ENCODE measurements around the gene MPL.

Gene MPL

GRCh38 chr1:43308635-43309404 lies 28.8 kb upstream of the MPL start:
- no peaks in the 10 kb centered on the region for H3K36me3 ChIP-seq (replicated peaks)
- no peaks in the 10 kb centered on the region for H3K27me3 ChIP-seq (replicated peaks)
- no peak for TF ChIP-seq CTCF (IDR thresholded peaks at IDR 0.05; ENCODE audit: low read depth, low read length, missing control alignments)
- H3K4me3 ChIP-seq (ENCODE audit: low read depth, low read length): no peak overlapping the region
- DNase-seq: no peak
- H3K27ac ChIP-seq: no peak overlapping the region
- in situ Hi-C loops (cut with HindIII; ENCODE audit: low pct_ligation_motif_present, low sequenced_read_pairs): no loop called here

- Histone ChIP-seq H3K27ac (no peak overlapping the region), H3K4me3 (ENCODE audit: low read depth, low read length) (no peak overlapping the region), H3K36me3 (replicated peaks) (no peaks in the 10 kb centered on the region), H3K27me3 (replicated peaks) (no peaks in the 10 kb centered on the region)
- DNase-seq: no peak
- TF ChIP-seq CTCF (IDR thresholded peaks at IDR 0.05; ENCODE audit: low read depth, low read length, missing control alignments): no peak
- in situ Hi-C loops (cut with HindIII; ENCODE audit: low pct_ligation_motif_present, low sequenced_read_pairs): no loop called here
Observed at GRCh38 chr1:43309405-43310025, 28.1 kb upstream of the MPL start.

- no peak for TF ChIP-seq CTCF (IDR thresholded peaks at IDR 0.05; ENCODE audit: low read depth, low read length, missing control alignments)
- DNase-seq: no peak
- Histone ChIP-seq H3K27ac (no peak overlapping the region), H3K36me3 (replicated peaks) (no peaks in the 10 kb centered on the region), H3K27me3 (replicated peaks) (no peaks in the 10 kb centered on the region), H3K4me3 (ENCODE audit: low read depth, low read length) (no peak overlapping the region)
- in situ Hi-C loops (cut with HindIII; ENCODE audit: low pct_ligation_motif_present, low sequenced_read_pairs): no loop called here
Observed at GRCh38 chr1:43311521-43311920, 26.1 kb upstream of the MPL start.

GRCh38 chr1:43312212-43312623 lies 25.4 kb upstream of the MPL start:
- no peak overlapping the region for H3K4me3 ChIP-seq (ENCODE audit: low read depth, low read length)
- DNase-seq: no peak
- in situ Hi-C loops (cut with HindIII; ENCODE audit: low pct_ligation_motif_present, low sequenced_read_pairs): no loop called here
- no peaks in the 10 kb centered on the region for H3K36me3 ChIP-seq (replicated peaks)
- TF ChIP-seq CTCF (IDR thresholded peaks at IDR 0.05; ENCODE audit: low read depth, low read length, missing control alignments): no peak
- no peaks in the 10 kb centered on the region for H3K27me3 ChIP-seq (replicated peaks)
- H3K27ac ChIP-seq: no peak overlapping the region

- no peak overlapping the region for H3K4me3 ChIP-seq (ENCODE audit: low read depth, low read length)
- in situ Hi-C loops (cut with HindIII; ENCODE audit: low pct_ligation_motif_present, low sequenced_read_pairs): no loop called here
- TF ChIP-seq CTCF (IDR thresholded peaks at IDR 0.05; ENCODE audit: low read depth, low read length, missing control alignments): no peak
- no peak overlapping the region for H3K27ac ChIP-seq
- DNase-seq: no peak
- H3K27me3 ChIP-seq (replicated peaks): no peaks in the 10 kb centered on the region
- H3K36me3 ChIP-seq (replicated peaks): no peaks in the 10 kb centered on the region
Observed at GRCh38 chr1:43312663-43313515, 24.7 kb upstream of the MPL start.

Measured in brain microvascular endothelial cell (primary cell).